GM21515 (cell line): Measurements from ENCODE around the gene RAPGEFL1.
A peak's percentile ranks its signal among the peaks of the same experiment; 100 is the strongest.
"Not testable (repeated sequence)": the region's sequence is repeated elsewhere in the genome, so short reads cannot be mapped to it uniquely, and the experiment has no call there.

ENCODE experiments used
- ATAC-seq: cut with Tn5 transposase; IDR thresholded peaks from one replicate; pipeline ENCODE4 v1.9.1; 2021; ENCODE audit not compliant: unreplicated experiment

RAPGEFL1 gene, protein sequence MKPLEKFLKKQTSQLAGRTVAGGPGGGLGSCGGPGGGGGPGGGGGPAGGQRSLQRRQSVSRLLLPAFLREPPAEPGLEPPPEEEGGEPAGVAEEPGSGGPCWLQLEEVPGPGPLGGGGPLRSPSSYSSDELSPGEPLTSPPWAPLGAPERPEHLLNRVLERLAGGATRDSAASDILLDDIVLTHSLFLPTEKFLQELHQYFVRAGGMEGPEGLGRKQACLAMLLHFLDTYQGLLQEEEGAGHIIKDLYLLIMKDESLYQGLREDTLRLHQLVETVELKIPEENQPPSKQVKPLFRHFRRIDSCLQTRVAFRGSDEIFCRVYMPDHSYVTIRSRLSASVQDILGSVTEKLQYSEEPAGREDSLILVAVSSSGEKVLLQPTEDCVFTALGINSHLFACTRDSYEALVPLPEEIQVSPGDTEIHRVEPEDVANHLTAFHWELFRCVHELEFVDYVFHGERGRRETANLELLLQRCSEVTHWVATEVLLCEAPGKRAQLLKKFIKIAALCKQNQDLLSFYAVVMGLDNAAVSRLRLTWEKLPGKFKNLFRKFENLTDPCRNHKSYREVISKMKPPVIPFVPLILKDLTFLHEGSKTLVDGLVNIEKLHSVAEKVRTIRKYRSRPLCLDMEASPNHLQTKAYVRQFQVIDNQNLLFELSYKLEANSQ

GRCh38 chr17:40177275-40177874, at the start of gene RAPGEFL1:
Gene RAPGEFL1 (plus strand): TSS chr17:40177470. CDS start chr17:40177862, 392 bp downstream.
- ATAC-seq = no peak

GRCh38 chr17:40129498-40129897, 47.8 kb upstream of the RAPGEFL1 start:
- ATAC-seq = no peak

- no peak for ATAC-seq
Measured at GRCh38 chr17:40130352-40131042, 46.8 kb upstream of the RAPGEFL1 start.

DNA sequence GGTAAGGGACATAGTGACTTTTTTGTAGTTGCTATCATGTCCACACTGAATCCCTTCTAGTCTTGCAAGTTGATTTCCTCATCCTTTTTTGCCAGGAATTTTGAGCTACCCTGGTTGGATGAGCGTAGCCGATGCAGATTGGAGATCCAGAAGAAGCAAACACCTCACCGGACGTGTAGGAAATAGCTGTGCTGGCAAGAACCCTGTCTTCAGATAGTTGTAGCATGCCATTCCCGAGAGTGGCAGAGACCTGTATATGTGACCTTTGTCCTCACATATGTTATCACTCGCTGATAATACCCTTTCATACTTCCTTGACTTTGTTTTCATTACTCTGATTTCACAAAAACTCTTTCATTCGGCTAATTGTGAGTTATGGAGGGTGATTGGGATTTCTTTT, 43.1 kb upstream of the RAPGEFL1 start:
- ATAC-seq = no peak

DNA sequence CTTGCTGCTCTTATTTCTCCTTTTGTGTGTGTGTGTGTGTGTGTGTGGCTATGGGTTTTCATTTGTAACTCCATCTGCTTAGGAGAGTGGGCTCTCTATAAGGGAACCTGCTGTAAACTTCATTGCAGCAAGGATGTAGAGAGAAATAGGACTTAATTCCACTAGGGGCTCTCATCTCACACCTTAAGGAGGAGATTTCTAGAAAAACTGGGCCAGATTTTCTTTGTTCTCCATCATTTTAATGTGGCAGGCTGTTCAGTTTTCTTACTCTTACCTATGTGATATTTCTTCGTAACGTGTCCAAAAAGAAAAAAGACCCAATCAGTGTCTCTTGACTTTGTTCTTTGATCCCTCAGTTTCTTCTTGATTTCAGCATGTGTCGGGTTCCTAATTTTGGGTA, 41.5 kb upstream of the RAPGEFL1 start:
- no peak for ATAC-seq

- ATAC-seq = peak; percentile 25
Measured at GRCh38 chr17:40139566-40140058, 37.7 kb upstream of the RAPGEFL1 start.

GRCh38 chr17:40143166-40143565, 34.1 kb upstream of the RAPGEFL1 start:
- ATAC-seq = not testable (repeated sequence)

GRCh38 chr17:40145476-40145875, 31.8 kb upstream of the RAPGEFL1 start:
- no peak for ATAC-seq

DNA sequence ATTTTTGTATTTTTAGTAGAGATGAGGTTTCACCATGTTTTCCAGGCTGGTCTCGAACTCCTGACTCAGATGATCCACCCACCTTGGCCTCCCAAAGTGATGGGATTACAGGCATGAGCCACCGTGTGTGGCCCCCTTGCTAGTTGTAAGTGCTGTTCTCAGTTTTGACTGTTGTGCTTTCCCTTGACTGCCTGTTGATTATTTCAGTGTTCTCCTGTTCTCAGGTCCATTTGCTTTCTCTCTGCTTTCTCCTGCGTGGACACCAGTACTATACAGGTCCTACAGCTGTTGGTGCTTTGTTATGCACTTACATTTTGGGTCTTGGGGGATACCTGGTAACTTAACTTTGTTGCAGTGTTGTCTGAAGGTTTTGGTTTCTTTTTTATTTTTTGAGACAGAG, 28.7 kb upstream of the RAPGEFL1 start:
- ATAC-seq = no peak

- ATAC-seq = no peak
Measured at GRCh38 chr17:40150276-40150675, 27.0 kb upstream of the RAPGEFL1 start.

GRCh38 chr17:40151414-40151963, 25.8 kb upstream of the RAPGEFL1 start:
- ATAC-seq = no peak

DNA sequence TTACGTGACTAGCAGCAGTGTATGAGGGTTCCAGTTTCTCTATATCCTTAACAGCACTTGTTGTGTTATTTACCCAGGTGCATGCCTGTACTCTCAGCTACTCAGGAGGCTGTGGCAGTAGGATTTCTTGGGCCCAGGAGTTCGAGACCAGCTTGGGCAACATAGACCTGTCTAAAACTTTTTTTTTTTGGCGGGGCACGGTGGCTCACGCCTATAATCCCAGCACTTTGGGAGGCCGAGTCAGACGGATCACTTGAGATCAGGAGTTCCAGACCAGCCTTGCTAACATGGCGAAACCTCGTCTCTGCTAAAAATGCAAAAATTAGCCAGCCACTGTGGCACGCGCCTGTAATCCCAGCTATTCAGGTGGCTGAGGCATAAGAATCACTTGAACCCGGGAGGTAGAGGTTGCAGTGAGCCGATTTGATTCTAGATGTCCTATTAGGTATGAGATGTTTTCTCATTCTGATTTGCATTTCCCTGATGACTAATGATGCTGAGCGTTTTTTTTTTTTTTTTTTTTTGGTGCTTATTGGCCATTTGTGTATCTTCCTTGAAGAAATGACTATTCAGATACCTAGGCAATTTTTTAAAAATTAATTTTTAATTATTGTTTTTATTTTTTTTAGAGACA, 23.6 kb upstream of the RAPGEFL1 start:
- no peak for ATAC-seq

DNA sequence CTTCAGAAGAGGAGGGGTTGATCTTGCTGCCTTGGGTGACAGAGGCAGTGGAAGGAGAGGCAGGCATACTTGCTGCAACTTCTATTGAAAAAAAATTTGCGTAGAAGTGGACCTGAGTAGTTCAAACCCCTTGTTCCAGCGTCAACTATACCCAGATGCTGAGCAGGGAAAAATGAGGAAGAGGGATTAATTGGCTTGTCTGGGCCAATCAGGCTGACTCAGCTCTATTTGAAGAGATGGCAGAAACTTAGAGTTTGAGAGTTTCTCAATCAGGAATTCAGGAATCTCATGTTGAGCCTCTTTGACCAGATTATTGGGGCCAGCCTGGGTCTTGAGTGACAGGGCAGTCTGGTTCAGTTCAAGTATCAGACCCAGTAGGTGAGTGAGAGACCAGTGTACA, 19.3 kb upstream of the RAPGEFL1 start:
- ATAC-seq = no peak

- ATAC-seq = no peak
Measured at GRCh38 chr17:40158438-40159013, 18.7 kb upstream of the RAPGEFL1 start.

DNA sequence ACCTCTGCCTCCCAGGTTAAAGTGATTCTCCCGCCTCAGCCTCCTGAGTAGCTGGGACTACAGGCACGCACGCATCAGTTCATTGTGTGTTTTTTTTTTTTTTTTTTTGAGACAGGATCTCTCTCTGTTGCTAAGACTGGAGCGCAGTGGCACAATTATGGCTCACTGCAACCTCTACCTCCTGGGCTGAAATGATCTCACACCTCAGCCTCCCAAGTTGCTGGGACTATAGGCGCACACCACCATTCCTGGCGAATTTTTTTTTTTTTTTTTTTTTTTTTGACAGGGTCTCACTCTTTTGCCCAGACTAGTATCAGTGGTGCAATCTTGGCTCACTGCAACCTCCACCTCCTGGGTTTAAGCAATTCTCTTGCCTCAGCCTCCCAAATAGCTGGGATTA, 17.8 kb upstream of the RAPGEFL1 start:
- ATAC-seq = no peak

GRCh38 chr17:40167685-40168261, 9.5 kb upstream of the RAPGEFL1 start:
- ATAC-seq = no peak

DNA sequence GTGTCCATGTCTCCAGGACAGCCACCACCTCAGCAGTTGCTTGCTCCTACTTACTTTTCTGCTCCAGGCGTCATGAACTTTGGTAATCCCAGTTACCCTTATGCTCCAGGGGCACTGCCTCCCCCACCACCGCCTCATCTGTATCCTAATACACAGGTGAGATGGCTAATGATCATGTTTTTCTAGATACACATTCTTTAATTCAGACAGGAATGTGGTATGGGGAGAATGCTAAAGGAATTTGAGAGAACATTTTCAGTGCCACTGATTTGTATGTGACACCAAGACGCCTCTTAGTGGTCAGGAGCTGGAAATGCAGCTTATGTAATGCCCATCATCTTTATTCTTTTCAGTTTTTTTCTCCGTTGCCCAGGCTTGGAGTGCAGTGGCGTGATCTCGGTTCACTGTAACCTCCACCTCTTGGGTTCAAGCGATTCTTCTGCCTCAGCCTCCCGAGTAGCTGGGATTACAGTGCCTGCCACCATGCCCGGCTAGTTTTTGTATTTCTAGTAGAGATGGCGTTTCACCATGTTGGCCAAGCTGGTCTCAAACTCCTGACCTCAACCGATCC, 8.9 kb upstream of the RAPGEFL1 start:
- ATAC-seq = no peak

DNA sequence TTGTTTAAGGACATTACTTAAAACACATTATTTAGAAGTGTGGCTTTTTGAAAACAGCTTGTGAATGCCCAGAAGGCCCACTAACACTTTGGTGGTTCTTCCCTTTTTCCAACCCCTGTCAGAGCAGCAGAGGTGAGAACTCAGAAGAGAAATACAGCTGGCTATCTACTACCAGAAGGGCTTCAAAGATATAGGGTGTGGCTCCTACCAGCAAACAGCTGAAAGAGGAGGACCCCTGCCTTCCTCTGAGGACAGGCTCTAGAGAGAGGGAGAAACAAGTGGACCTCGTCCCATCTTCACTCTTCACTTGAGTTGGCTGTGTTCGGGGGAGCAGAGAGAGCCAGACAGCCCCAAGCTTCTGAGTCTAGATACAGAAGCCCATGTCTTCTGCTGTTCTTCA, 6.9 kb upstream of the RAPGEFL1 start:
- ATAC-seq = no peak

- ATAC-seq = no peak
Measured at GRCh38 chr17:40171750-40172149, 5.5 kb upstream of the RAPGEFL1 start.
